Measurements from ENCODE around the gene PHF23.

PHF23 gene

DNA sequence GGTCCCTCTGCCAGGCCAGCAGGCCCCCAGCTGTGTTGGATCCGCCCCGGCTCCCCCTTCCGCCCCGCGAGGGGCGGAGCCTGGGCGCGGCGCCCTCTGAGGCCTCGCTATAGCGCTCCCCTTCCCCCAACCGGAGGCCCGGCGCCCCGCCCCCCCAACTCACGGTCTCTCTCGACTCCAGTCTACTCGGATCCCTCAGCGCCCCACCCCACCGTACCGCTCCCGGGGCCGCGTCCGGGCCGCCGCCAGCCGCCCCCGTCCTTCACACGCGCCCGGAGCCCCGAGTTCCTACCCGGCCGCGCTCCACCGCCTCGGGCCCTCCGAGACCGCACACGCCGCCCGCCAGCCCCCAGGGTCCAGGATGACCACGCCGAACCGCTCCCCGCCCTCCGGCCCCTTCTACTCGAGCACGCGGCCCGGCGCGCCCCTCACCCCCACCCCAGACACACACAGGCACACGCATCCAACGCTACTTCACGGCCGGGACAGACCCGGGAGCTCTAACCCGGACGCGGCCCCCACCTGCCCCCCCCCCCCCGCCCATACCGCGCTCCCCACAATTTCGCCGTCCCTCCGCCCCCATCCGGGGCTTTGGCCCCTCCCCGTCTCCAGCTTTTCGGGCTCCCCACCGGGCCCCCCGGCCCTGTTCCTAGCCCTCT, 1.4 kb downstream of the PHF23 start:
- DNase-seq: peak; percentile 57

DNA sequence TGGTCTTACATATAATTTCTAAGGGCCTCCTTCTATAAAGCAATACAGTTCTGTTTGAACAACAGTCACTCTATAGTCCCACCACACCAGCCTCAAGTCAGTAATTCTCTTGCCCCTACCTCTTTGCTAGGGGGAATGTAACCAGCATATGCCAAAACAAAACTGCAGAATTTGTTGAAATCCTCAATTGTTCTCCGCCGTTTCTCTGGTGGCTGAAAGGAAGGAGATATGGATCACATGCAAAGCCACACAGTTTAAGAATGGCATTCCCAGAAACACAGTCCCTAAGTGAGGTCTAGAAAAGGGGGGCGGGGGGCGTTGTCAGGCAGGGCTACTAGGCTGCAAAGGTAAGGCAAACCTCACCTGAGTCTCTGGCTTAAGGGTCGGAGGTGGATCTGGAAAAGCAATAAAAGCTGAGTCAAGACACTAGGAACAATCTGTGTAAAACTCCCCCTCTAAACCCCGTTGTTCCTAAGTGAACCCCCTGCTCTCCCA, 1.9 kb downstream of the PHF23 start:
- DNase-seq: no peak

GRCh38 chr17:7236808-7237207, 2.4 kb downstream of the PHF23 start:
- DNase-seq: no peak

DNA sequence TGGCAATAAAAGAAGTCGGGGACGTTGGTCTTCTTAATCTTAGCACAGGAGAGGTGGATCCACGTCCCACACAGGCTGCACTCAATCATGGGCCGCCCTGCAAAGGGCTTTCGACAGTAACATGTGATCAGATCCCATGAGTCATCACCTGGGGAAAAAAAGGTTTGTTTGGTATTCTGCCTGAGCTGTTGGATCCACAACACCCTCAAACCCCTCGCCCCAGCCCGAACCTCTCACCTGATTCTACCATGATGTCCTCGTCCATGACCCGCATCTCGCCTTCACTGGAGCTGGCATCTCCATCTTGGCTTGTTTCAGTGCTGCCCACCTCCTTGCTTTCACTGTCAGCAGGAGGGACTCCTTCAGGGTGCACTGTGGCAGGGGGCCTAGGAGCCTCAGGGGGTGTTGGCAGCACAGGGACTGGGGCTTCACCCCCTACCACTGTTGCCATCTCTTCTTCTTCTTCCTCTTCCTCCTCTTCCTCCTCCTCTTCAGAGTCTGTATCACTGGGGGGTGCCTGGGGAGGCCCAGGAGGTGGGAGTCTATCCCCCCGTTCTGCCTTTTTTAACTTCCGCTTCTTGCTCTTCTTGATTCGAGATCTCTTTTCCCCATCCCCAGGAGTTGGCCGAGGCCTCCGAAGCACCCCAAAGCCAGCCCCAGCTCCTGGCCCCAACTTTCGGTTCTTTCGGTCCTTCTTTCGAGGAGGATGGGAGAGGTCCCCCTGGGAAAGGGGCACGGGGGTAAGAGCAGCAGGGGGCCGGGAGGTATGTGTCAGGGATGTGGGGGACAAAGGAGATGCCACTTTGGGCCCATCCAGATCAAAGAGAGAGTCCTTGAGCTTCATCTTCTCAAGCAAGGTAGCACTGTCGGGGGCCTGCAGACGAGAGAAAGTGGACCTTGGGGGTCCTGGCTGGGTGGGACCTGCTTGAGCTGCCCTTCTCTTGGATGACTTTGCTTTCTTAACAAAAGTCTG, 3.3 kb downstream of the PHF23 start:
- no peak for DNase-seq

- DNase-seq: peak; percentile 89
Observed at GRCh38 chr17:7234083-7234951, 4.9 kb downstream of the PHF23 start, which contains the start of gene DVL2. TSS of gene DVL2 (minus strand) at chr17:7234517. CDS start at chr17:7234262, 255 bp downstream.

GRCh38 chr17:7233701-7234082, 5.6 kb downstream of the PHF23 start:
- no peak for DNase-seq

DNA sequence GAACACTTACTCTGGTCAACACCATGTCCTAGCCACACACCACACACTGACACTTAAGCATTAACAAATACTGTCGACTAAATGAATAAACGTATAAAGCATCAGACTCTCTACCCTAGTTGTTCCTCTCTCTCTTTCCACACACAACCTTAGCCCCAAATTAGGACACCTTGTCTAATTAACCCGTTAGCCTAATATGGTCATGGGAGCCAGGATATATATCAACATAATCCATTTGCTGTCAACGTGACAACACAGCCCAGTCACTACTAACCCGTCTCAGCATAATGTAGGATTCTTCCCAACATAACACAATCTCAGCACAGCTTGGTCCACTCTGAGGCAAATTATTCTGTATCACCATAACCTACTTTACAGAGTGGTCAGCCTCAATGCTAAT, 7.1 kb downstream of the PHF23 start:
- no peak for DNase-seq

- no peak for DNase-seq
Observed at GRCh38 chr17:7229504-7229903, 9.8 kb downstream of the PHF23 start.

DNA sequence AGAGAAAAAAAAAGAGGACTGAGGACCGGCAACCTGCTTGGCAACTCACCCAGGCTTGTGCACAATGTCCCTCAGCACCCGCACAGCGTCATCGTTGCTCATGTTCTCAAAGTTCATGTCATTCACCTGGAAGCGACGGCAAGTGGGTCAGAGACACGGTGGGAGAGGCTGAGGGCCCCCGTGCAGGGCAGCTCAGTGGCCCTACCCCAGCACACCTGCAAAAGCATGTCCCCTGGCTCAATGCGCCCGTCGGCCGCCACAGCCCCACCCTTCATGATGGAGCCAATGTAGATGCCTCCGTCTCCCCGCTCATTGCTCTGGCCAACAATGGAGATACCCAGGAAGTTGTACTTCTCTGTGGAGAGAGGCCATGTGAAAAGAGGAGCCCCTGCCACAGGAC, 10.3 kb downstream of the PHF23 start:
- DNase-seq: no peak

- no peak for DNase-seq
Observed at GRCh38 chr17:7226721-7227710, 12.2 kb downstream of the PHF23 start.

DNA sequence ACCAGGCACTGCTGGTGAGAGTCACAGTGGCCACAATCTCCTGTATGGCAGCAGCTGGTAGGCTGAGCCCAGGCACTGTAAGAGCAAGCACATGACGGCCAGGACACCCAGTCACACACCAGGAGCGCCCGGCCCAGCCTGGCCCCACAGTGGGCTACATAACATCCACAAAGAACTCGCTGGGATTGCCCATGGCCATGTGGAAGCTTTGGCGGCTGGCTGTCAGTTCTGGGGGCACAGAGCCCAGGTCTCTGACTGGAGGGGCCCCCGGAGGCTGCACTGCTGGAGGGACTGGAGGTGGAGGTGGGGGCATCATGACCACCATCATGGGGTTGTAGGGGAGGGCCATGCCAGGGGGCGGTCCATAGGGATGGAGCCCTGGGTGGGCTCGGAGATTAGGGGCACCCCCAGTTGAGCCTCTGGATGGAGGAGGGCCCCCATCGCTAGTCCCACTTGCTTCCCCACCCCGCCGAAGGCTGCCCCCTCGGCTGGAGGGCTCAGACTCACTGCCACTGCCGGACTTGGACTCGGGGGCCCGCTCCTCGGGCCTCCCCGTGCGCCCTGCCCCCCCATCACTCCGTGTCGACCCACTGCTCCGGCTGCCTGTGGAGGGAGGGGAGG, 13.4 kb downstream of the PHF23 start:
- no peak for DNase-seq

DNA sequence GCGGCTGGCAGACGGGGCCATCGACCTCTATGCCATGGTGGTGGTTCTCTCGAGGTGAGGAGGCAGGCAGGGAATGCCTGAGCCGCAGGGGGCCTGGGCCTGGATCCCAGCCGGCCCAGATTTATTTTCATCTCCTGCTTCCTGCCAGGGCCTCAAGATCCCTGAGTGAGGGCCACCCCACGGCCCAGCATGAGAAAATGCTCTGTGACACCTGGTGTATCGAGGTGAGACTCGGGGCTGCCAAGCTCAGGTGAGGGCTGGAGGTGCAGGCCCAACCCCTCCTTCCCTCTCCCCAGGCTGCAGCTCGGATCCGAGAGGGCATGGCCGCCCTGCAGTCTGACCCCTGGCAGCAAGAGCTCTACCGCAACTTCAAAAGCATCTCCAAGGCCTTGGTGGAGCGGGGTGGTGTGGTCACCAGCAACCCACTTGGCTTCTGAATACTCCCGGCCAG, 14.6 kb downstream of the PHF23 start:
- DNase-seq: no peak

GRCh38 chr17:7224110-7224509, 15.1 kb downstream of the PHF23 start:
- no peak for DNase-seq

- DNase-seq: no peak
Observed at GRCh38 chr17:7223375-7223774, 15.9 kb downstream of the PHF23 start.

DNA sequence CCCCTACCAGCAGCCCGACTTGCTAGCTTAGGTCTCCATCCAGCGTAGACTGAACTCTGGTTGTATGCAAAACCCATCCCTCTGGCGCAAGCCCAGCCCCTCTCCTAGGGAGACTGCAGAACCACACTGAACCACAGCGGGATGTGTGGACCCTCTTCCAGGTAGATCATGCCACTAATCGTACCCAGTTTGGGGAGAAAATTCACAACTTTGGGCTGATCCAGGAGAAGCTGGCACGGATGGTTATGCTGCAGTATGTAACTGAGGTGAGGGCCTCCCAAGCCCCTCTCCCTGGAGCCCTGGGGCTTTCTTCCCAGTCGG, 16.3 kb downstream of the PHF23 start:
- no peak for DNase-seq

DNA sequence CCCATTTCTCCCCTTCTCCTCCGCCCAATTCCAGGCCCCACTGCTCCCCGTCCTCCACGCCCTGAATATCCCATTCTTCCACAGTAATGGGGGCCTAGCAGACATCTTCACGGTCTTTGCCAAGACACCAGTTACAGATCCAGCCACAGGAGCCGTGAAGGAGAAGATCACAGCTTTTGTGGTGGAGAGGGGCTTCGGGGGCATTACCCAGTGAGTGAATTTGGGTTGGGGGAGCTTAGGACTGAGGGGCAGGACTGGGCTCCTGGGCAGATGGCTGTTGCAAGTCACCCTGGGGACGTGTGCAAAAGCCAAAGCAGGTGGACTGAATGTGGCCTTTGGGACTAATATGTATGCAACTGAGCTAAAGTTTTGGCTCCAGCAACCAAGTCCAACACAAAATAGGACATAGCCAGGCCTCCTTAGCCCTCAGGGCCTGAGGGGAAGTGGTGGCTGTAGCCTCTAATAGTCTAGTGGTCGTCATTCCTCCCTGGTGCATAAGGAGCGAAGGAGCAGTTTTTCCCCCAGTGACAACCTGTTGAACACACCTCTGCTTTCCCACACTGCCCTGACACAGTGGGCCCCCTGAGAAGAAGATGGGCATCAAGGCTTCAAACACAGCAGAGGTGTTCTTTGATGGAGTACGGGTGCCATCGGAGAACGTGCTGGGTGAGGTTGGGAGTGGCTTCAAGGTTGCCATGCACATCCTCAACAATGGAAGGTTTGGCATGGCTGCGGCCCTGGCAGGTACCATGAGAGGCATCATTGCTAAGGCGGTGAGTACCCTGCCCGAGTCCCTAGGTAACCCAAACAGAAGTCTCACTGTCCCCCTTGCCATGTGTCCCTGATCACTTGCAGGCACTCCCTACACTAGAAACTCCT, 16.9 kb downstream of the PHF23 start:
- no peak for DNase-seq

DNA sequence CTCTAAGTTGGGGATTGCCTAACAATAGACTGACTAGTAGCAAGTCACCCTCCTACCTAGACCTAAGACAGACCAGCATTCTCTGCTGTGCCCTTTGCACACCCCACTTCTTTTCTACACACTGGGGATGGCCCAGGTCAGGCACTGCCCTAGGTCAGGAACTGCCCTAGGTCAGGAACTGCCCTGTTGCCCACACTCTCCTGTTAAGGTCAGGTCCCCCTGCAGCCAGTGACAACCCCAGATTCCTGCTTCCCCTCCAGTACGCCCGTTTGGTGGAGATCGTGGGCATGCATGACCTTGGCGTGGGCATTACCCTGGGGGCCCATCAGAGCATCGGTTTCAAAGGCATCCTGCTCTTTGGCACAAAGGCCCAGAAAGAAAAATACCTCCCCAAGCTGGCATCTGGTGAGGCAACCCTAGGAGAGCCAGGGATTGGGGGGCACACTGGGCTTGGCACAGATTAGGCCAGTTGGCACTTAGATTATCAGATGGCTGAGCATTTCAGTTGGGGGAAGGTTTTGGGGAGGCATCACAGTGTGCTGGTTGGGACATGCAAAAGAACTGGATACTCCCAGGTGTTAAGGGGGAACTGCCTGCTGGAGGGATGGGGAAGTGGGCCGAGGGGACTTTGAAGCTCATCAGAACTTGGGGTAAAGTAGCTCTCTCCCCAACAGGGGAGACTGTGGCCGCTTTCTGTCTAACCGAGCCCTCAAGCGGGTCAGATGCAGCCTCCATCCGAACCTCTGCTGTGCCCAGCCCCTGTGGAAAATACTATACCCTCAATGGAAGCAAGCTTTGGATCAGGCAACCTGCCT, 17.8 kb downstream of the PHF23 start:
- DNase-seq: no peak

DNA sequence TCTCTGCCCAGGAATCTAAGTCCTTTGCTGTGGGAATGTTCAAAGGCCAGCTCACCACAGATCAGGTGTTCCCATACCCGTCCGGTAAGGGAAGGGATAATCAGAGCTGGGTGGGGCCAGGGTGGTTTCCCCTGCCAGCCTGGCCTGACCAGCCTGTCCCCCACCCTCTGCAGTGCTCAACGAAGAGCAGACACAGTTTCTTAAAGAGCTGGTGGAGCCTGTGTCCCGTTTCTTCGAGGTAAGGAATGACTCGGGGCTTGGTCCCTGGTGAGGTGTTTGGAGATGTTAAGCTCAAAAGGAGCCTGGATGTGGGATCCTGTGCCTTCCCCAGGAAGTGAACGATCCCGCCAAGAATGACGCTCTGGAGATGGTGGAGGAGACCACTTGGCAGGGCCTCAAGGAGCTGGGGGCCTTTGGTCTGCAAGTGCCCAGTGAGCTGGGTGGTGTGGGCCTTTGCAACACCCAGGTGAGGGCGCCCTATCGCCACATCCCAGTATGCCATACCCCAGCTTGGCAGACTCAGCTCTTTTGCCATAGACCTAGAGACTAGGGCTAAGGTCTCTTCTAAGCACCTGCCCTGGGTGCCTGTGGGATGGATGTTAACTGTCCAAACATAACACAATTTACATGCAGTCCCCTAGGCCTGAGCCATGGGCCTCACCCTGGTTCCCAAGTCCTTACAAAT, 18.5 kb downstream of the PHF23 start:
- DNase-seq: peak; percentile 19
